A673 (cell line): ENCODE data around the gene MXRA5. TPM values are rescaled to one million over a fixed set of nuclear protein-coding genes. Genes with fewer than 3 reads are reported as not detected.
"Not testable (repeated sequence)": the region's sequence is repeated elsewhere in the genome, so short reads cannot be mapped to it uniquely, and the experiment has no call there.

ENCODE experiments used
- BruUV-seq: library from RNA; stranded (reverse); fragments of 400-500 nt; replicated peaks from 2 replicates; lab custom pipeline; 2021; lab: Mats Ljungman, UMichigan
- CTCF ChIA-PET: fragments of 300-600 bp; sonication (Branson Sonifier 250); formaldehyde crosslinking; loops from one replicate; lab custom pipeline; 2022; ENCODE audit warnings: antibody characterized with exemption; lab: Charles Lee
- POLR2A ChIA-PET: fragments of 300-600 bp; sonication (Branson Sonifier 250); formaldehyde crosslinking; loops from one replicate; lab custom pipeline; 2022; ENCODE audit warnings: antibody characterized with exemption; ENCODE audit not compliant: low non-redundant PET; lab: Charles Lee
- DNase-seq: peaks from one replicate; pipeline ENCODE4 v3.0.0-alpha.2; 2015; ENCODE audit warnings: low spot score
- H3K27ac ChIP-seq: fragments of 200-600 bp; sonication (generic); 2 replicates; pipeline ENCODE4 v1.5.1; 2016; ENCODE audit warnings: mixed run types, low read depth, mild to moderate bottlenecking, mixed read lengths, antibody characterized with exemption, low read length; ENCODE audit not compliant: poor library complexity, severe bottlenecking
- H3K27me3 ChIP-seq: fragments of 200-600 bp; sonication (generic); replicated peaks from 2 replicates; pipeline ENCODE4 v1.6.1; 2017; ENCODE audit warnings: mixed run types, low read depth, mild to moderate bottlenecking, mixed read lengths, antibody characterized with exemption, low read length; ENCODE audit not compliant: insufficient read depth, poor library complexity
- H3K36me3 ChIP-seq: fragments of 200-600 bp; sonication (generic); 2 replicates; pipeline ENCODE4 v1.6.1; 2016; ENCODE audit warnings: mixed run types, mild to moderate bottlenecking, mixed read lengths, antibody characterized with exemption, low read length; ENCODE audit not compliant: insufficient read depth, poor library complexity, severe bottlenecking
- H3K4me1 ChIP-seq: fragments of 200-600 bp; sonication (generic); 2 replicates; pipeline ENCODE4 v1.6.1; 2017; ENCODE audit warnings: mixed run types, mild to moderate bottlenecking, mixed read lengths, antibody characterized with exemption, low read length; ENCODE audit not compliant: insufficient read depth, poor library complexity, severe bottlenecking
- H3K4me3 ChIP-seq: fragments of 200-600 bp; sonication (generic); 2 replicates; pipeline ENCODE4 v1.5.1; 2016; ENCODE audit warnings: low read depth, mixed run types, mild to moderate bottlenecking, mixed read lengths, low read length; ENCODE audit not compliant: poor library complexity, severe bottlenecking
- H3K9me3 ChIP-seq: fragments of 200-600 bp; sonication (generic); 2 replicates; pipeline ENCODE4 v1.6.1; 2016; ENCODE audit warnings: mixed run types, low read depth, mild to moderate bottlenecking, mixed read lengths, antibody characterized with exemption, low read length; ENCODE audit not compliant: poor library complexity, severe bottlenecking
- EZH2 ChIP-seq: fragments of 200-600 bp; sonication (generic); IDR thresholded peaks from 2 replicates; pipeline ENCODE4 v1.6.1; 2017; ENCODE audit warnings: borderline replicate concordance, low read depth, mild to moderate bottlenecking, mixed read lengths, antibody characterized with exemption, low read length; ENCODE audit not compliant: poor library complexity, severe bottlenecking
- intact Hi-C: fragments of 100-400 bp; cut with micrococcal nuclease; formaldehyde crosslinking; loops from one replicate; pipeline ENCODE4 v1.10.0; 2022; ENCODE audit not compliant: unreplicated experiment
- total RNA-seq: library from RNA; stranded (reverse); gene quantifications from 2 replicates; pipeline ENCODE4 v1.2.3, GENCODE V29; 2021
- TF ChIP-seq, protein P1 (sequence below): fragments of 300-800, 200-600 bp; sonication (generic); conservative IDR thresholded peaks from 2 replicates; pipeline ENCODE4 v1.5.1; 2017; ENCODE audit warnings: low read depth, mild to moderate bottlenecking, antibody characterized with exemption, low read length, moderate library complexity, mixed read lengths

MXRA5 gene
- total RNA-seq, 1 experiment from 2014 or later: not detected

DNA sequence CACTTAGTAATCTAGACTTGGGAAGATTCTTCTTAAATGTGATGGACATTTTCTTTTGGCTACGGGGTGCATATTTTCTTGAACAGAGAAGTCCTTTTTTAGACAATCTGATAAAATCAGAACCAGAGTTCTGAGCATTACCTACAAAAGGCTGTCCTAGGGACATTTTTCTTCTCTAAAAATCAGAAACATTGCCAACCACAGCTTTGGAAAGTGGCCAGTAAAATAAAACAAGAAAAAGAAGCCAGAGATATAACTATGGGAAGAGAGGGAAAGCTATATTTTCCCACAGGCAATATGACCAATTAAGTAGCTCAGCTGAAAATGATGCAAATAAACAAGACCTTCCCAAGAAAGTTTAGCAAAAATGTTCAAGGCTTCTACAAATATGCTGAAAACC is 55.9 kb downstream of the MXRA5 start:
- no peaks in the 10 kb centered on the region for H3K36me3 ChIP-seq
- no peak overlapping the region for H3K4me3 ChIP-seq
- TF ChIP-seq, protein P1, sequence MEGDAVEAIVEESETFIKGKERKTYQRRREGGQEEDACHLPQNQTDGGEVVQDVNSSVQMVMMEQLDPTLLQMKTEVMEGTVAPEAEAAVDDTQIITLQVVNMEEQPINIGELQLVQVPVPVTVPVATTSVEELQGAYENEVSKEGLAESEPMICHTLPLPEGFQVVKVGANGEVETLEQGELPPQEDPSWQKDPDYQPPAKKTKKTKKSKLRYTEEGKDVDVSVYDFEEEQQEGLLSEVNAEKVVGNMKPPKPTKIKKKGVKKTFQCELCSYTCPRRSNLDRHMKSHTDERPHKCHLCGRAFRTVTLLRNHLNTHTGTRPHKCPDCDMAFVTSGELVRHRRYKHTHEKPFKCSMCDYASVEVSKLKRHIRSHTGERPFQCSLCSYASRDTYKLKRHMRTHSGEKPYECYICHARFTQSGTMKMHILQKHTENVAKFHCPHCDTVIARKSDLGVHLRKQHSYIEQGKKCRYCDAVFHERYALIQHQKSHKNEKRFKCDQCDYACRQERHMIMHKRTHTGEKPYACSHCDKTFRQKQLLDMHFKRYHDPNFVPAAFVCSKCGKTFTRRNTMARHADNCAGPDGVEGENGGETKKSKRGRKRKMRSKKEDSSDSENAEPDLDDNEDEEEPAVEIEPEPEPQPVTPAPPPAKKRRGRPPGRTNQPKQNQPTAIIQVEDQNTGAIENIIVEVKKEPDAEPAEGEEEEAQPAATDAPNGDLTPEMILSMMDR: no peak
- no peak for TF ChIP-seq EZH2
- peaks cover 6% of the 10 kb centered on the region for H3K4me1 ChIP-seq
- no peak overlapping the region for H3K27ac ChIP-seq
- no peaks in the 10 kb centered on the region for H3K27me3 ChIP-seq
- no TSS peak for BruUV-seq
- no peaks in the 10 kb centered on the region for H3K9me3 ChIP-seq
- DNase-seq: no peak
- intact Hi-C loops: no loop called here
- POLR2A ChIA-PET: no interaction called here
- CTCF ChIA-PET: no interaction called here

DNA sequence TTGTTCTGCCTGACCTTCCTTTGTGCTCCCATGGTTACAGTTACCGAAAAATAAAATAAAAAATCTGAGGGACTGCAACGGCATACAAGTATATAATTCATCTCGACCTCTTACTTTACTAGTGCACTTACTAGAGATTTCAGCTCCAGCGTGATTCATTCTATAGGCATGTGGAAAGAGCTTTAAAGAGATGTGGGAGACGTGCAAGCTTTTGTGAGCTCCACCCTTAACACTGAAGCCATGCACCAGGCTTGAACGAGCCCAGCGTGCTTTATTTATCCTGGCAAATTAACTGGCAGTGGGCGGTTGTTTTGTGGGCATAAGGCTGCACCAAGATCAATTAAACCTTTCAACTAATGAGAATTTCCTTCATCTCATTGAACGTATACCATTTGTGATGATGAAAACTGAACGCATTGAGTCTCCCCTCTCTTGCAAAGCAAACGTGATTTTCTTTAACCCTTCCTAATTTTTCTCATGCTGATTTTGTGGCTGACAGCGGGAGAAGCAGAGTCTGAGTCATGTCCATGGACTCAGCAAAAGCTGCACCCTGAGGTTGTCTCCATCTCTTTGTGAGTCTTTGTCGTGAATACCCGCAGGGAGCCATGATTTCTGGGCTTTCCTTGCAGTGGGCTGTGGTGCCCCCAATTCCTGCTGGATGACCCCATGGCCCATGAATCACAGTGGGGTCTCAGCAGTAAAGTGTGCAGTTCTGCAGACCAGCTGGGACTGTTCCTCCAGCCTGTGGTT is 60.1 kb downstream of the MXRA5 start:
- H3K27me3 ChIP-seq: no peaks in the 10 kb centered on the region
- no peak overlapping the region for H3K4me3 ChIP-seq
- intact Hi-C loops: no loop called here
- no peak for TF ChIP-seq EZH2
- TF ChIP-seq, protein P1: no peak
- H3K4me1 ChIP-seq: no peaks in the 10 kb centered on the region
- no peaks in the 10 kb centered on the region for H3K9me3 ChIP-seq
- BruUV-seq: no TSS peak
- ChIA-PET CTCF (no interaction called here), POLR2A (no interaction called here)
- peak; percentile 65 for DNase-seq
- no peaks in the 10 kb centered on the region for H3K36me3 ChIP-seq
- H3K27ac ChIP-seq: no peak overlapping the region

DNA sequence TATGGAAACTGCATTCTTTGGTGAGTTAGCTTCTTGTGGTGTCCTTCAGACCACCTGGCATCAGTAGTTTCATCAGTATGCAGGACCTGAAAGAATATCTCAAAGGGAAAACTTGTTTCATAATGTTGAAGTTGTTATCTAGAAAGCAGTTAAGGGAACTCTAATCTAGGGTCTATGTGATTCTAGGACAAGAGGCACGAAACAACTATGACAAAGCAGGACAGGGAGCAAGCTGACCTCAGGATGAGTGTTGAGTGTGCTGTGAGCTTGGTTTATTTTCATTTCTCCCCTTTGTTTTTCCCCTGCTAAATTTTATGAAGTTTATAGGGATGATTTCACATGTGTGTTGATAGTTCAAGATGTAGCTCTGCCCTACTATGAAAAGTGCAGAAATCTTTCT is 65.7 kb downstream of the MXRA5 start:
- no TSS peak for BruUV-seq
- no peak for TF ChIP-seq EZH2
- TF ChIP-seq, protein P1: no peak
- ChIA-PET CTCF (no interaction called here), POLR2A (no interaction called here)
- Histone ChIP-seq H3K9me3 (no peaks in the 10 kb centered on the region), H3K4me1 (no peaks in the 10 kb centered on the region), H3K27me3 (no peaks in the 10 kb centered on the region), H3K4me3 (no peak overlapping the region), H3K27ac (no peak overlapping the region), H3K36me3 (no peaks in the 10 kb centered on the region)
- no peak for DNase-seq
- intact Hi-C loops: no loop called here

DNA sequence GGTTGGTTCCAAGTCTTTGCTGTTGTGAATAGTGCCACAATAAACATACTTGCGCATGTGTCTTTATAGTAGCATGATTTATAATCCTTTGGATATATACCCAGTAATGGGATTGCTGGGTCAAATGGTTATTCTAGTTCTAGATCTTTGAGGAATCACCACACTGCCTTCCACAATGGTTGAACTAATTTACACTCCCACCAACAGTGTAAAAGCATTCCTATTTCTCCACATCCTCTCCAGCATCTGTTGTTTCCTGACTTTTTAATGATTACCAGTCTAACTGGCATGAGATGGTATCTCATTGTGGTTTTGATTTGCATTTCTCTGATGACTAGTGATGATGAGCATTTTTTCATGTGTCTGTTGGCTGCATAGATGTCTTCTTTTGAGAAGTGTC is 72.8 kb downstream of the MXRA5 start:
- POLR2A ChIA-PET, H3K36me3 ChIP-seq, intact Hi-C loops, H3K4me1 ChIP-seq, H3K4me3 ChIP-seq, H3K27ac ChIP-seq, CTCF ChIA-PET, BruUV-seq, DNase-seq, H3K9me3 ChIP-seq, H3K27me3 ChIP-seq: not testable (repeated sequence)
